Esophagus squamous epithelium (tissue), 5 donors: ENCODE results near the gene CCNH. TPM values are rescaled to one million over a fixed set of nuclear protein-coding genes. Genes with fewer than 3 reads are reported as not detected.

Source experiments
- DNase-seq: peaks from one replicate; lab custom pipeline; 2025; lab: John Stamatoyannopoulos, UW
- H3K27ac ChIP-seq, 4 donors: fragments of 200-600 bp; sonication (generic); one replicate each; pipeline ENCODE4 v1.5.1; 2016 to 2019; ENCODE audit warnings: mild to moderate bottlenecking in 1 of 4
- H3K27me3 ChIP-seq, 4 donors: fragments of 200-600 bp; sonication (generic); 1 replicate in 3 of 4; 2 replicates in 1 of 4; pipeline versions ENCODE4 v1.5.1 to v1.6.0; 2017 to 2021; ENCODE audit warnings: antibody characterized with exemption in 1 of 4
- H3K36me3 ChIP-seq, 3 donors: fragments of 200-600 bp; sonication (generic); one replicate each; pipeline ENCODE4 v1.5.1; 2016 to 2019
- H3K4me1 ChIP-seq, 3 donors: fragments of 200-600 bp; sonication (generic); one replicate each; pipeline ENCODE4 v1.5.1; 2017 to 2019
- H3K4me3 ChIP-seq, 4 donors: fragments of 200-600 bp; sonication (generic); 1 replicate in 3 of 4; 2 replicates in 1 of 4; pipeline ENCODE4 v1.5.1; 2016 to 2019; ENCODE audit warnings: mild to moderate bottlenecking in 2 of 4, moderate library complexity in 1 of 4
- H3K9me3 ChIP-seq, 3 donors: fragments of 200-600 bp; sonication (generic); one replicate each; pipeline ENCODE4 v1.5.1; 2016 to 2019
- CTCF ChIP-seq, 6 experiments: fragments of 450-650 bp in 4 of 6; fragments of 200-600 bp in 2 of 6; sonication (generic) in 2 of 6; IDR thresholded peaks; one replicate each; pipeline ENCODE4 v1.5.1; 2016 to 2019; ENCODE audit warnings: antibody characterized with exemption in 6 of 6, mild to moderate bottlenecking in 4 of 6, moderate library complexity in 4 of 6
- POLR2A ChIP-seq, 4 donors: fragments of 450-650 bp; IDR thresholded peaks; one replicate each; pipeline ENCODE4 v1.6.1; 2017; ENCODE audit warnings: antibody characterized with exemption in 4 of 4, mild to moderate bottlenecking in 4 of 4, moderate library complexity in 3 of 4
- WGBS, 2 donors: methylation state at CpG; one replicate each; pipeline ENCODE4 v1.1.5; 2018; 5-methylcytosine and 5-hydroxymethylcytosine counted together
- intact Hi-C: fragments of 100-400 bp; cut with DNase I; formaldehyde crosslinking; loops from one replicate; pipeline ENCODE4 v1.15.0; 2022
- total RNA-seq, 4 donors: library from RNA; depleted of rRNA; stranded (reverse); fragments of >200 nt; gene quantifications; one replicate each; pipeline ENCODE4 v1.1.0, GENCODE V29; 2016
- donor health status: DM: yes; HTN: yes; CAD: no.

The CCNH gene
- total RNA-seq, 4 donors from 2014 or later, result 42.0 to 77.6 (median 54.1) TPM

DNA sequence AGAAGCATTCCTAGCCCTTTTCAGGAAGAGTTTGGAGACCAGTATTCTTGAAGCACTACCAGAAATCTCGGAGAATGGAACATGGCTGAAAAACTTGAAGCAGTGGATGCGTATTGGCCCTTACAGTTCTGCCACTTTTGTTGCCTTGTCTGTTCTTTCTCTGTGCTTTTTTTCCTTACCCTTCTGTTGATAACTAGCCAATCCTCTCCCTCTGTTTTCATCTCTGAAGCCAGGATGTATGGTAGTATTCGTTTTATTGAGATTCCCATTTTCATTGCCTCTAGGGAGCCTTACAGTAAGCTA lies 564 bp upstream of the CCNH start:
- Histone ChIP-seq H3K27ac (peak overlapping the region; percentile 91 to 99 (median 97)), H3K36me3 (peaks cover 0 to 27% (median 0%) of the 10 kb centered on the region in 3 donors), H3K27me3 (no peaks in the 10 kb centered on the region), H3K4me3 (peak overlapping the region; percentile 69 to 92 (median 76)), H3K4me1 (peaks cover 0 to 19% (median 12%) of the 10 kb centered on the region in 3 donors), H3K9me3 (no peaks in the 10 kb centered on the region)
- intact Hi-C loops, result no loop called here
- TF ChIP-seq CTCF (IDR thresholded peaks at IDR 0.05) (no peak), POLR2A (IDR thresholded peaks at IDR 0.05) (no peak)
- 30 to 37% methylated on average over 3 of the region's 3 CpGs for WGBS, 2 donors
- no peak for DNase-seq

GRCh38 chr5:87411973-87412629 lies 629 bp downstream of the CCNH start:
- Histone ChIP-seq H3K9me3 (no peaks in the 10 kb centered on the region), H3K4me3 (peak overlapping the region; percentile 69 to 92 (median 76)), H3K27ac (peak overlapping the region; percentile 91 to 99 (median 97)), H3K27me3 (no peaks in the 10 kb centered on the region), H3K4me1 (peaks cover 0 to 19% (median 12%) of the 10 kb centered on the region in 3 donors), H3K36me3 (peaks cover 0 to 39% (median 6%) of the 10 kb centered on the region in 3 donors)
- WGBS, 2 donors, result 0% methylated on average over 16 to 20 of the region's 29 CpGs
- peak; percentile 21 for DNase-seq
- intact Hi-C loops, result no loop called here
- no peak for TF ChIP-seq POLR2A (IDR thresholded peaks at IDR 0.05)
- TF ChIP-seq CTCF (IDR thresholded peaks at IDR 0.05), result no peak

DNA sequence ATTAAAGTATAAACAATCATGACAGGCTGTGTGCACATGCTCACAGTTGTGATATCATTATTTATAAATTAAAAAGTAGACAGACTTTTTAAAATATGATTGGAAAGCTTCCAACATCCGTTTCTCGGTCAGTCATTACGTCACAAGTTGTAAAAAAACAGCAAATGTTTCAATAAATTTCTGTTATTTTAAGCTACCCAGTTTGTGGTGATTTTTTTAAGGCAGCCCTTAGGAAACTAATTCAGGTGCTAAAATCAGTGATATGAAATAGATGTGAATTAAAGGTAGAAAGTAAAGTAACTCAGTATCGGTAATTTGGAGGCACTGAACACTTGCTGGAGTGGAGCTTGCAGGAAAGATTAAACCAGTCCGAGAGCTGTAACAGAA lies 1.2 kb downstream of the CCNH start:
- no peak for DNase-seq
- no peaks in the 10 kb centered on the region for H3K9me3 ChIP-seq
- peaks cover 0 to 19% (median 12%) of the 10 kb centered on the region in 3 donors for H3K4me1 ChIP-seq
- H3K4me3 ChIP-seq, result peak overlapping the region; percentile 69 to 92 (median 76)
- peaks cover 0 to 44% (median 10%) of the 10 kb centered on the region in 3 donors for H3K36me3 ChIP-seq
- intact Hi-C loops, result no loop called here
- H3K27ac ChIP-seq, result peak overlapping the region; percentile 91 to 99 (median 97)
- whole genome bisulfite sequencing, 2 donors, result 6% methylated on average over 5 of the region's 5 CpGs
- no peaks in the 10 kb centered on the region for H3K27me3 ChIP-seq
- no peak for TF ChIP-seq POLR2A (IDR thresholded peaks at IDR 0.05)
- TF ChIP-seq CTCF (IDR thresholded peaks at IDR 0.05), result no peak

GRCh38 chr5:87410931-87411330 lies 1.8 kb downstream of the CCNH start:
- Histone ChIP-seq H3K36me3 (peaks cover 0 to 51% (median 11%) of the 10 kb centered on the region in 3 donors), H3K27ac (peak overlapping the region in 3 of 4 donors; percentile 96 to 99 (median 98)), H3K27me3 (no peaks in the 10 kb centered on the region), H3K9me3 (no peaks in the 10 kb centered on the region), H3K4me1 (peaks cover 0 to 19% (median 12%) of the 10 kb centered on the region in 3 donors), H3K4me3 (peak overlapping the region in 2 of 4 donors; percentile 73 to 78)
- no peak for DNase-seq
- intact Hi-C loops, result no loop called here
- WGBS, 2 donors, result 63 to 76% methylated on average over 1 of the region's 1 CpG
- no peak for TF ChIP-seq CTCF (IDR thresholded peaks at IDR 0.05)
- no peak for TF ChIP-seq POLR2A (IDR thresholded peaks at IDR 0.05)

DNA sequence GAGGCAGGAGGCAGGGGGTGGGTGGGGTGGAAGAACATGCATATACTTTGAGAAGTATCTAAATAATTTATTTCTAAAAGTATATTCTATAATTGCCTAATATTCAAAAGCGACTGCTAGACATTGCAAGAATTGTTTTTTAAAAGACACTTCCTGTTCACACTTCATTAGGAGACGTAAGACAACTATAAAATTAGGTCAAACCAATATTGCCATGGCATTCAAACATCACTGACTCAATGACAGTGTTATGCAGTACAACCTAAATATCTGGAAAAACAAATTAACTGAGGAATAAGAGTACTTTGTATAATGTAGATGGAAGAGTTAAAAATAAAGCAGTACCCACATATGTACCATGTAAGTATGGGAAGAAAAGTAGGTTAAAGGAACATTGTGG lies 4.5 kb downstream of the CCNH start:
- Histone ChIP-seq H3K4me3 (no peak overlapping the region), H3K27ac (no peak overlapping the region), H3K36me3 (peaks cover 0 to 78% (median 14%) of the 10 kb centered on the region in 3 donors), H3K27me3 (no peaks in the 10 kb centered on the region), H3K4me1 (peaks cover 0 to 16% (median 7%) of the 10 kb centered on the region in 3 donors), H3K9me3 (no peaks in the 10 kb centered on the region)
- no peak for DNase-seq
- TF ChIP-seq POLR2A (IDR thresholded peaks at IDR 0.05) (no peak), CTCF (IDR thresholded peaks at IDR 0.05) (no peak)
- WGBS, 2 donors, result 65 to 74% methylated on average over 2 of the region's 2 CpGs
- intact Hi-C loops, result no loop called here
